Liver (tissue), 9 donors: ENCODE results near the gene PLCB2. TPM values are rescaled to one million over a fixed set of nuclear protein-coding genes. Genes with fewer than 3 reads are reported as not detected.

Source experiments
- DNase-seq: peaks from one replicate; pipeline ENCODE4 v3.0.0-alpha.2; 2017; ENCODE audit warnings: low spot score
- H3K27ac ChIP-seq, 2 donors: one replicate each; pipeline ENCODE4 v1.7.0; 2013; ENCODE audit warnings: inconsistent platforms in 2 of 2, low read length in 2 of 2, control low read depth in 1 of 2, low read depth in 1 of 2, mild to moderate bottlenecking in 1 of 2
- H3K27me3 ChIP-seq, 4 donors: one replicate each; pipeline versions ENCODE4 v1.6.1 to v1.7.0; 2013; ENCODE audit warnings: low read length in 3 of 4, inconsistent platforms in 1 of 4, mild to moderate bottlenecking in 1 of 4, moderate library complexity in 1 of 4; ENCODE audit not compliant: control insufficient read depth in 4 of 4, insufficient read depth in 4 of 4
- H3K36me3 ChIP-seq, 4 donors: one replicate each; pipeline versions ENCODE4 v1.6.1 to v1.7.0; 2013; ENCODE audit warnings: low read length in 3 of 4, mild to moderate bottlenecking in 3 of 4, low read depth in 1 of 4, moderate library complexity in 1 of 4; ENCODE audit not compliant: control insufficient read depth in 4 of 4, insufficient read depth in 3 of 4
- H3K4me1 ChIP-seq, 4 donors: one replicate each; pipeline versions ENCODE4 v1.6.1 to v1.7.0; 2013; ENCODE audit warnings: low read length in 3 of 4, mild to moderate bottlenecking in 3 of 4, moderate library complexity in 1 of 4; ENCODE audit not compliant: control insufficient read depth in 4 of 4, insufficient read depth in 4 of 4
- H3K4me3 ChIP-seq, 3 donors: one replicate each; pipeline versions ENCODE4 v1.6.1 to v1.7.0; 2013; ENCODE audit warnings: low read length in 3 of 3, control low read depth in 1 of 3, low read depth in 1 of 3, mild to moderate bottlenecking in 1 of 3
- H3K9ac ChIP-seq, 2 donors: one replicate each; pipeline ENCODE4 v1.7.0; 2013; ENCODE audit warnings: low read length in 2 of 2, mild to moderate bottlenecking in 2 of 2, moderate library complexity in 2 of 2, control low read depth in 1 of 2, low read depth in 1 of 2
- H3K9me3 ChIP-seq, 4 donors: one replicate each; pipeline versions ENCODE4 v1.6.1 to v1.7.0; 2013; ENCODE audit warnings: low read length in 3 of 4; ENCODE audit not compliant: control insufficient read depth in 4 of 4
- ATF3 ChIP-seq: IDR thresholded peaks from 2 replicates; pipeline ENCODE4 v1.6.1; 2016; ENCODE audit warnings: antibody characterized with exemption
- EGR1 ChIP-seq, 2 donors: IDR thresholded peaks; 2 replicates each; pipeline ENCODE4 v1.6.1; 2016 to 2018; ENCODE audit warnings: antibody characterized with exemption in 2 of 2, low read depth in 2 of 2
- FOXA1 ChIP-seq: IDR thresholded peaks from 2 replicates; pipeline ENCODE4 v1.6.1; 2016; ENCODE audit warnings: antibody characterized with exemption
- FOXA2 ChIP-seq: IDR thresholded peaks from 2 replicates; pipeline ENCODE4 v1.6.1; 2016; ENCODE audit warnings: antibody characterized with exemption
- GABPA ChIP-seq, 2 donors: IDR thresholded peaks in 1 of 2; conservative IDR thresholded peaks in 1 of 2; 2 replicates each; pipeline ENCODE4 v1.6.1; 2016; ENCODE audit warnings: antibody characterized with exemption in 2 of 2, mild to moderate bottlenecking in 1 of 2, moderate library complexity in 1 of 2
- HNF4A ChIP-seq, 2 donors: conservative IDR thresholded peaks; 2 replicates each; pipeline ENCODE4 v1.6.1; 2016; ENCODE audit warnings: antibody characterized with exemption in 2 of 2, mild to moderate bottlenecking in 2 of 2
- HNF4G ChIP-seq: IDR thresholded peaks from 2 replicates; pipeline ENCODE4 v1.6.1; 2016; ENCODE audit warnings: antibody characterized with exemption
- JUND ChIP-seq, 2 donors: IDR thresholded peaks; 2 replicates each; pipeline ENCODE4 v1.6.1; 2016; ENCODE audit warnings: antibody characterized with exemption in 2 of 2
- MAX ChIP-seq: IDR thresholded peaks from 2 replicates; pipeline ENCODE4 v1.6.1; 2016; ENCODE audit warnings: antibody characterized with exemption
- RAD21 ChIP-seq, 2 donors: IDR thresholded peaks; 2 replicates each; pipeline ENCODE4 v1.6.1; 2016; ENCODE audit warnings: antibody characterized with exemption in 2 of 2, mild to moderate bottlenecking in 2 of 2
- REST ChIP-seq: IDR thresholded peaks from 2 replicates; pipeline ENCODE4 v1.6.1; 2016; ENCODE audit warnings: antibody characterized with exemption, mild to moderate bottlenecking
- RXRA ChIP-seq, 2 donors: IDR thresholded peaks; 2 replicates each; pipeline ENCODE4 v1.6.1; 2017 to 2018; ENCODE audit warnings: antibody characterized with exemption in 2 of 2, mild to moderate bottlenecking in 1 of 2
- SP1 ChIP-seq: IDR thresholded peaks from 2 replicates; pipeline ENCODE4 v1.6.1; 2018; ENCODE audit warnings: antibody characterized with exemption, mild to moderate bottlenecking
- TAF1 ChIP-seq: conservative IDR thresholded peaks from 2 replicates; pipeline ENCODE4 v1.6.1; 2016; ENCODE audit warnings: antibody characterized with exemption, mild to moderate bottlenecking
- WGBS: extraction: QIAGEN DNeasy Blood & Tissue Kit; methylation state at CpG from one replicate; pipeline ENCODE4 v1.1.7; 2013; 5-methylcytosine and 5-hydroxymethylcytosine counted together
- polyA plus RNA-seq, 2 donors: library from polyadenylated mRNA; stranded (reverse) in 1 of 2; unstranded in 1 of 2; fragments of 200-250 nt in 1 of 2; fragments of >200 nt in 1 of 2; fragmentation: Nextera tagmentation in 1 of 2; extraction: Ambion mirVana in 1 of 2; gene quantifications; one replicate each; pipeline versions ENCODE4 v1.2.1 to v1.2.3, GENCODE V29; 2013 to 2015
- total RNA-seq, 2 donors: library from RNA; depleted of rRNA; stranded (reverse); fragments of >200 nt; gene quantifications; one replicate each; pipeline ENCODE4 v1.2.3, GENCODE V29; 2014
- TF ChIP-seq, protein P1 (sequence below): fragments of 150-350 bp; IDR thresholded peaks from 2 replicates; pipeline ENCODE4 v1.5.1; 2017; ENCODE audit warnings: improper control_type of control experiment, low read depth, low read length; ENCODE audit not compliant: missing input control
- TF ChIP-seq, protein P2 (sequence below): IDR thresholded peaks from 2 replicates; pipeline ENCODE4 v1.6.1; 2016; ENCODE audit warnings: antibody characterized with exemption
- donor health status: healthy.
- donor health status: healthy.
- donor health status: healthy.
- donor health status: healthy.
- donor health status: healthy.

PLCB2 gene
- total and polyA plus RNA-seq, 4 donors, result 2.1 to 13.3 (median 7.6) TPM

- no peak for TF ChIP-seq REST
- no peak for TF ChIP-seq GABPA (IDR thresholded peaks at IDR 0.05 in 1 of 2, conservative IDR thresholded peaks at IDR 0.05 in 1 of 2)
- TF ChIP-seq RXRA (IDR thresholded peaks at IDR 0.05), result no peak
These were observed 61.0 kb downstream of the PLCB2 start (continued) for GRCh38 chr15:40246496-40247280.

DNA sequence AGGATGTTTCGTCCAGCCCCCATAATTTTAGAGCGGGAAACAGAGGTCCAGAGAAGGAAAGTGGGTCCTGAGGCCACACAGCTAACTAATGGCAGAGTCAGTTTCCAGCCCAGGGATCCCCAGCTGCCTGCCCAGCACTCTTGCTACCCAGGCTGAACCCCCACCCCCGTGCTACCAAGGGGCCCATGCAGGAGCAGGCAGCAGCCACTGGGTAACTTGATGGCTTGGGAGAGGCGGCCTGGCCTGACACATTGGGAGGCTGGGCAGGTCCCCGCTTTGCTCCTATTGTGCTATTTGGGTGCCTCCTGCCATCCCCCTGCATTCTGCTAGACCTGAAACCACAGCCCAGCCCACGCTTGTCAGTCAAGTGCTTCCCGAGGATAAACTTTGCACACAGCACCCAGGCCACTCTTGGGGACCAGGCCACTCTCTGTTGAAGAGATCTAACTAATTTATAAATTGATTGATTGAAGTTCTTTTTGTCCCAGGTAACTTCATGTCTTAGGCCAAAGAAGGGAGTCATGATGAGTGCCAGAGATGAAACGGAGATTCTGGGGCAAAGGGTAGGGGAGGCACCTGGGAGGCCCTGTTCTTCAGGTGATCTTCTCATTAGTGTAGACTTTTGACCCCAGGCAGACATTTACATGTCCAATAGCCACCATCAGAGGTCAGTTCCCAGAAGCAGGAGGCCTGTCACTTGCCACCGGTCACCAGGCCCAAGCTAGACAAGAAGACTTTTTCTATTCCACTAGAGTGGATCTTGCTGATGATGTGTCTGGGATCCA, 61.9 kb downstream of the PLCB2 start:
- H3K9me3 ChIP-seq, result no peaks in the 10 kb centered on the region
- 92% methylated on average over 9 of the region's 9 CpGs for WGBS
- H3K27me3 ChIP-seq, result no peaks in the 10 kb centered on the region
- no peak for DNase-seq
- H3K36me3 ChIP-seq, result no peaks in the 10 kb centered on the region
- no peak for TF ChIP-seq EGR1 (IDR thresholded peaks at IDR 0.05; ENCODE audit: low read depth in 2 of 2)
- TF ChIP-seq REST, result no peak
- no peak for TF ChIP-seq HNF4G
- TF ChIP-seq, protein P1, sequence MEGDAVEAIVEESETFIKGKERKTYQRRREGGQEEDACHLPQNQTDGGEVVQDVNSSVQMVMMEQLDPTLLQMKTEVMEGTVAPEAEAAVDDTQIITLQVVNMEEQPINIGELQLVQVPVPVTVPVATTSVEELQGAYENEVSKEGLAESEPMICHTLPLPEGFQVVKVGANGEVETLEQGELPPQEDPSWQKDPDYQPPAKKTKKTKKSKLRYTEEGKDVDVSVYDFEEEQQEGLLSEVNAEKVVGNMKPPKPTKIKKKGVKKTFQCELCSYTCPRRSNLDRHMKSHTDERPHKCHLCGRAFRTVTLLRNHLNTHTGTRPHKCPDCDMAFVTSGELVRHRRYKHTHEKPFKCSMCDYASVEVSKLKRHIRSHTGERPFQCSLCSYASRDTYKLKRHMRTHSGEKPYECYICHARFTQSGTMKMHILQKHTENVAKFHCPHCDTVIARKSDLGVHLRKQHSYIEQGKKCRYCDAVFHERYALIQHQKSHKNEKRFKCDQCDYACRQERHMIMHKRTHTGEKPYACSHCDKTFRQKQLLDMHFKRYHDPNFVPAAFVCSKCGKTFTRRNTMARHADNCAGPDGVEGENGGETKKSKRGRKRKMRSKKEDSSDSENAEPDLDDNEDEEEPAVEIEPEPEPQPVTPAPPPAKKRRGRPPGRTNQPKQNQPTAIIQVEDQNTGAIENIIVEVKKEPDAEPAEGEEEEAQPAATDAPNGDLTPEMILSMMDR, result no peak
- TF ChIP-seq ATF3, result no peak
- TF ChIP-seq SP1, result no peak
- no peak for TF ChIP-seq JUND (IDR thresholded peaks at IDR 0.05)
- no peak for TF ChIP-seq FOXA1
- no peak for TF ChIP-seq RXRA (IDR thresholded peaks at IDR 0.05)
- no peak for TF ChIP-seq MAX
- no peak for TF ChIP-seq FOXA2
- TF ChIP-seq TAF1, result no peak
- TF ChIP-seq, protein P2, sequence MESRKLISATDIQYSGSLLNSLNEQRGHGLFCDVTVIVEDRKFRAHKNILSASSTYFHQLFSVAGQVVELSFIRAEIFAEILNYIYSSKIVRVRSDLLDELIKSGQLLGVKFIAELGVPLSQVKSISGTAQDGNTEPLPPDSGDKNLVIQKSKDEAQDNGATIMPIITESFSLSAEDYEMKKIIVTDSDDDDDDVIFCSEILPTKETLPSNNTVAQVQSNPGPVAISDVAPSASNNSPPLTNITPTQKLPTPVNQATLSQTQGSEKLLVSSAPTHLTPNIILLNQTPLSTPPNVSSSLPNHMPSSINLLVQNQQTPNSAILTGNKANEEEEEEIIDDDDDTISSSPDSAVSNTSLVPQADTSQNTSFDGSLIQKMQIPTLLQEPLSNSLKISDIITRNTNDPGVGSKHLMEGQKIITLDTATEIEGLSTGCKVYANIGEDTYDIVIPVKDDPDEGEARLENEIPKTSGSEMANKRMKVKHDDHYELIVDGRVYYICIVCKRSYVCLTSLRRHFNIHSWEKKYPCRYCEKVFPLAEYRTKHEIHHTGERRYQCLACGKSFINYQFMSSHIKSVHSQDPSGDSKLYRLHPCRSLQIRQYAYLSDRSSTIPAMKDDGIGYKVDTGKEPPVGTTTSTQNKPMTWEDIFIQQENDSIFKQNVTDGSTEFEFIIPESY, result no peak
- TF ChIP-seq RAD21 (IDR thresholded peaks at IDR 0.05), result no peak
- no peak for TF ChIP-seq GABPA (IDR thresholded peaks at IDR 0.05 in 1 of 2, conservative IDR thresholded peaks at IDR 0.05 in 1 of 2)
- no peak for TF ChIP-seq HNF4A (conservative IDR thresholded peaks at IDR 0.05)
- no peaks in the 10 kb centered on the region for H3K4me1 ChIP-seq
- no peak overlapping the region for H3K27ac ChIP-seq
- no peak overlapping the region for H3K9ac ChIP-seq
- H3K4me3 ChIP-seq, result no peak overlapping the region
